T-helper 1 cell treated with Interleukin-12 subunit alpha and Interleukin-12 subunit beta and Interleukin-4 antibody, amounts not matched to agents 30 ng/mL and 1 ng/mL, for 36 hours (primary cell): Measurements from ENCODE around the gene NOD1. TPM values are rescaled to one million over a fixed set of nuclear protein-coding genes. Genes with fewer than 3 reads are reported as not detected.

Experiments used
- intact Hi-C: fragments of 100-400 bp; cut with micrococcal nuclease; formaldehyde crosslinking; loops from one replicate; pipeline ENCODE4 v1.15.1; 2024
- total RNA-seq: library from RNA; stranded (reverse); gene quantifications from 2 replicates; pipeline ENCODE4 v1.2.3, GENCODE V29; 2022

Gene NOD1
- total RNA-seq, 1 donor from 2014 or later = 23.2 TPM

- intact Hi-C loops = no loop called here
These were observed 26.9 kb downstream of the NOD1 start for GRCh38 chr7:30451539-30452279.

- intact Hi-C loops = no loop called here
These were observed 27.5 kb downstream of the NOD1 start for GRCh38 chr7:30450983-30451497.

DNA sequence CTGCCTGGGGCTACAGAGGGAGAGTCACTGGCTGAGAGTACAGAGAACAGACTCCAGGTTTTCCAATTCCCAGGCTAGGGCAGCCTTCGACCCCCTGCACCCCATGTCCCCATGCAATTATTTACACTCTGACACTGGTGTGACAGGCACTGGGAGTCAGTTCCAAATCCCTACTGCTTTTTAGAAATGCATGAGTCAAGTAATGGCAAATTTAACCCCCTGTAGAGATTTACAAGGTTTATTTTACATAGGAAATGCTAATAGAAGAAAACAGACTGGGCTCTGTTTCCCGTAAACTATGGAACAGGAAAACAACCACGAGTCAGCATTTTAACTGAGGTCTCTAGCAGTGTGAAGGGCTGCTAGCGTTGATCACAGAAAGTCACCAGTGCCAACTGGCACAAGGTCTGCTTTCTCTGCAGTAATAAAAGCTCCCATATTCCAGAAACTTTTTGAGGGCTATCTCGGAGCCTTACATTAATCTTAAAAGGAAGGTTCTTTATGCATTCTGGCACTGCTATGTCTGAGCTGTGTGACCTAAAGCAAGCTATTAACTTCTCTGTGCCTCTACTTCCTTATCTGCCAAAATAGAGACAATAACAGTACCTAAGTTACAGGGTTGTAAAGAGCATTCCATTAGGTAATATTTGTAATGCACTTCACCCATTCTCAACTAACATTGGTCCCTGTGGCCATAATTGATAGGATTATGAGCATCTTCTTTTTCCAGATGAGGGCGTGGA, 28.2 kb downstream of the NOD1 start:
- intact Hi-C loops = no loop called here

DNA sequence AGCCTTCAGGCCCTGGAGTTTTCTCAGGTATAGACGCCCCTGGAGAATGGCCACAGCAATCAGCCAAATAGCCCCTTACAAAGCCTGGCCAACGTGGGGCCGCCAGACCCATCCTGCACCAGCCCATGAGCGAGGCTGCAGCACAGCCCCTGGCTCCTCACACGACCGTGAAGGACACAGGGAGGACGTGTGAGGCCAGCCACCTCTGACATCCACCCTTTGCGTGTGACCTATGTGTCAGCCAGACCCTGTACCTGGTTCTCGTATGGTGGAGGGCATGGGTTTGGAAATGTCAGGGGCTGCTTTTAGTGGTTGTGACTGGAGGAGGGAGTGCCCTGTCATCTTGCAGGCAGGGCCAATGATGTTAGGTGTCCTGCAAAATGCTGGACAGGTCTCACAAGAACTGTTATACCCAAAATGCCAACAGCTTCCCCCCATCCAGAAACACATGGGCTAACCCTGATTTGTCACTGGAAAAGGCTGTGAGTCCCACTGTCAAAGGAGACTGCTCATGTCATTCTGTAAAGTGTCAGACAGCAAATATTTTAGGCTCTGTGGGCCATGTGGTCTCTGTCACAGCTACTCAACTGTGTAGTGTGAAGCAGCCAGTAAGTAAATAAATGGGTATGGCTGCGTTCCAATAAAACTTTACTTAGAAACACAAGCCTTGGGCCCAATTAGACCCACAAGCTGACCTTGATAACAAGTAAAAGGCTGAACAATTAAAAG, 30.0 kb downstream of the NOD1 start:
- intact Hi-C loops = loop anchor here (5.0 to 10.0 kb wide), 6 partner anchors 101 to 314 kb away; partner anchors contain the start of gene MTURN

DNA sequence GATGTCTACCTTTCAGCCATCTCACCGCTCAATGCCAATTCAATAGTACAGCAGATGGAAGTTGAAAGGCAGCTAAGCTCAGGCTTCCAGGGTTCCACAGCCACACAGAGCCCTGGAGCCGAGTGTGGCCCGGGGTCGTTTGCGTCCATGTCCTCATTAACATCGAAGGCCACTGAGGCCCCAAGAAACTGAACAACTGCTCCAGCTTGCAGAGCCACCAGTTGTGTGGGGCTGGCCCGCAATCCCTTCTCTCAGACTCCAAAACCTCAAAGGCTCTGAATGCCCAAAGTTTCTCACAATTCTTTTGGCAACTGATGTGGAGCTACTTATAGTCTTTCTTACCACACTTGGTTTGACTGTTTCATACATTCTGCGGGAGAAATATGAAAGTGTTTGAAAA, 31.1 kb downstream of the NOD1 start:
- intact Hi-C loops = loop anchor here (5.0 to 10.0 kb wide), 6 partner anchors 100 to 313 kb away; partner anchors contain the start of gene MTURN

GRCh38 chr7:30446266-30446665, 32.3 kb downstream of the NOD1 start:
- intact Hi-C loops = loop anchor here (5.0 to 10.0 kb wide), 6 partner anchors 99 to 311 kb away; partner anchors contain the start of gene MTURN

DNA sequence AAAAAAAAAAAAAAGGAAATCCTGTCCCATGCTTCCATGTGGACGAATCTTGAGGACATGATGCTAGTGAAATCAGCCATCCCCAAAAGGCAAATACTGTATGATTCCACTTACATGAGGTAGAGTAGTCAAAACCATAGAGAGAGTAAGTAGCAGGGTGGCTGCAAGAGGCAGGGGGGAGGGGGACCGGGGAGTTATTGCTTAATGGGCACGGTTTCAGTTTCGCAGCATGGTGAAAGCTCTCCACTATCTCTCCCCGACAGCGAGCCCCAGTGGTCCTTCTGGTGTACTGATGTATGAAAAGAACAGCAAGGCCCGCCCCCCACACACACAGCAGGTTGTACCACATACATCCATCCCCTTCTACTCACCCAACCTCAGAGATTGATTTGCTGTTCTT, 32.8 kb downstream of the NOD1 start:
- intact Hi-C loops = loop anchor here (5.0 to 10.0 kb wide), 6 partner anchors 98 to 311 kb away; partner anchors contain the start of gene MTURN

DNA sequence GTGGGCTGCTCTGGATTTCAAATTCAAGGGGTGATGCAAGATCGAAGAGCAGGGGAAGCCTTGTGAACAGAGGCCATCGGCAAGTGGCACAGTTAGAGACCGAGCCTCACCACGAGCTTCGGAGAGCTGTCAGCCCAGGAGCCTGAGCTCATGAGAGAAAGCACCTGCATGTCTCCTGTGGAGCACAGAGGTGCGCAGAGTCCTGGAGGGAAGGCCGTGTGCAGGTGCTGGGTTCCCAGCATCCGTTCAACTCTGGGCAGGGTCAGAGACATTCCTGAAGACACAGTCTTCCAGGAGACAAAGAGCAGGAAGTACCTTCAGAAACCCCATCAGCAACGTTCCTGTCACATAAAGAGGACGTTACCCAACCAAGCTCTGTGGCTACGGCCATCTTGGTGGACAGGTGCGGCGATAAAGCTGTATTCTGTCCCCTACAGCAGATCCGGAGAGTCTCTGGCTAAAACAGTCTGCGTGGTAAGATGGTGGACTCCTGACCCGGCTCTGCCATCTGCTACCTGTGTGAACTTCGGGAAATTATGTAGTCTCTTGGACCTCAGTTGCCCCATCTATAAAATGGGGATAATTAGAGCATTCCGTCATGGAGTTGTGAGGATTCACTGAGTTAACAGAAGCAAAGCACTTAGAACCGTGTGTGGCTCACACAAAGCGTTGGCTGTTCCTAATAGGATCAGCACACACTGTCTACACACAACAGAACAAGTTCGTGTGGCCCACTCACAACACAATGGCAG, 40.6 kb downstream of the NOD1 start:
- intact Hi-C loops = no loop called here

- intact Hi-C loops = no loop called here
These were observed 42.1 kb downstream of the NOD1 start for GRCh38 chr7:30436518-30436917.

DNA sequence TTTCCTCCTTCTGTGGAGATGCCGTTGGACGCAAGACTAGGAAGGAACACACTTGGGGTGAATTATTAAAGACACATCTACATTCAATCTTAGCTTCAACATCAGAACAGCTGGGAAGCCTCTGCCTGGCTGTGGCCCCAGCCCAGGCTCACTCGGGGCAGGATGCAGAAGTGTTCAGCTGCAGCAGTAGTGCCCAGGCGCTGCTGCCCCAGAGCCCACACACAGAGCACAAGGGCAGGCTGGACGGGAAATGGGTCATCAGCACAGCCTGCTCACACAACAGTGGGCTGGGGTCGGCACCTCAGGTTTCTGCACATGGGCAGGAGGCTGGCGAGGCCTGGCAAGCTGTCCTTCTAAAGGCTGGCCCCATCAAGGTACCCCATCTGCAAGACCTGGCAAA, 42.5 kb downstream of the NOD1 start:
- intact Hi-C loops = no loop called here

DNA sequence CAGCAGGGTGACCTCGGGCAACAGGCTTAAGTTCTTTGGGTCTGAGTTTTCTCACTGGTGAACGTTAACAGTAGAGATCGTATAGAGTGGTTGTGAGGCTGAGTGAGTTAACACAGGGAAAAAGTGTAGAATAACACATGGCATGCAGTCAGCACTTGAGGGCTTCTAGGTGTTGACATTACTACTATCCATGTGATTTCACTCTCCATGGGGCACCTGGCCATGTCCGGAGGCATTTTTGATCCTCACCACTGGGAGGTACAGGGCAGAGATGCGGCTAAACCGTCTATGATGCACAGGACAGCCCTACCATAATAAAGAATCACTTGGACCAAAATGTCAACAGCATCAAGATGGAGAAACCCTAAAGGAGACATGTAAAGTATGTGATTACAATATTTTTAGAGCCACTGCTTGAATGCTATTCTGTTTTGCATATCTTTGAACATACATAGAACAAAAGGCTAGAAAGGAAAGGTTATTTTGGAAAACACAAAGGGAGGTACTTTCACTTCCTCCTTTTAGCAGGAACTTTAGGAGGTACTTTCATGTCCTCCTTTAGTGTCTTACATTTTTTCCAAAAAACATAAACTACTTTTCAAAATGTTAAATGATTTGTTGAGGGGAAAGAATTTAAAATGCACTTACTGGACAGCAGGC, 44.3 kb downstream of the NOD1 start:
- intact Hi-C loops = no loop called here

DNA sequence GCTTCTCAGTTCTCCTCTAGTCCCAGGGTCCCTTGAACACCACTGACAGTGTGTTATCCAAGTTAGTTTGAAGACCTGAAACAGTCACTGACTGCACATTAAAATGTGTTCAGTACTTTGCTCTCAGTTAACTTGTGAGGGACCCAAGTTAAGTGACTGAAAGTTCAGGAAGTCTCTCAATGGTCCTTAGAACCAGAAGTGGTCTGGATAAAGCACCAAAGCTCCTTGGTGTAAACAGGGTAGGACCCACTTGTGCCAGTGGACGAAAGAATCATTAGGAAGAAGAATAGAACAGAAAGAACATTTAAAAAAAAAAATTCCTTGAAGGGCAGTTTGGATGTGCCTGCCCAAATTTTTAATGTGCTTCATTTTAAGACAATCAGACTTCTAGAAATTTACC, 45.1 kb downstream of the NOD1 start:
- intact Hi-C loops = no loop called here

DNA sequence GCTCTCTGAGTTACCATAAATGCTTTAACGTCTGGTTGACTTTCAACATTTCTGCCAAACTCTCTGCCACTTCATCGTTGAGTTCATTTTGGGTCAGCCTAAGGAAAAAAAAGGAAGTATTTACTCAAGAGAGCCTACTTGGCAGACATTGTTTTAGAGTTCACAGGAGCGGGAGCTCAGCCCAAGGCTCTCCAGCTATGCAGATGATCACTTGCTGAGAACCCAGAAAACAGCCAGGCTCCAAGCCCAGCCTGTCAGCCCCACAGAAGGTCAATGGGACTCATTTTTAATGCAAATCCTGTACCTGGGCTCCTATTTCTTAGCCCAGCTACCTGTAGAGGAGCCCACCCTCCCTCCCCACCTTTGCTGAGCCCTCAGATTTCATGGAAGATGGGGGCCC, 45.5 kb downstream of the NOD1 start:
- intact Hi-C loops = no loop called here

- intact Hi-C loops = no loop called here
These were observed 47.8 kb downstream of the NOD1 start for GRCh38 chr7:30430777-30431176.

DNA sequence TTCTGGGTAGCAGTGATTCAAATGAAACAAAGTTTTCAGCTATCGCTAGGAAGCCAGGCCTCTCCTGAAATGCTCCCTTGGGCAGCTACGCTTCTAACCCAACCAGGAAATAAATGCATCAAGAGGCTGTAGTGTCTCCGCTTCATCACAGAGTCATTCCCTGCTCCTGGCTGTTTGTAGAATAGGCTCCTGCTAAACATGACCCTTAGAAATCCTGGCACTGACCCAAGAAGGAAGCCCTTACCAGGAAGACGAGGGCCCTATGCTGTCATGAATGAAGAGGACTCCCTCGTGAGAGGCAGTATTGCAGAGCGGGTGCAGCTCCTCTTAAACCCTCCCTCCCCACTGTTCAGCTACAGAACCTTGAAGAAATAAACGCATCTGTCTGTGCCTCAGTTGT, 48.3 kb downstream of the NOD1 start:
- intact Hi-C loops = no loop called here

DNA sequence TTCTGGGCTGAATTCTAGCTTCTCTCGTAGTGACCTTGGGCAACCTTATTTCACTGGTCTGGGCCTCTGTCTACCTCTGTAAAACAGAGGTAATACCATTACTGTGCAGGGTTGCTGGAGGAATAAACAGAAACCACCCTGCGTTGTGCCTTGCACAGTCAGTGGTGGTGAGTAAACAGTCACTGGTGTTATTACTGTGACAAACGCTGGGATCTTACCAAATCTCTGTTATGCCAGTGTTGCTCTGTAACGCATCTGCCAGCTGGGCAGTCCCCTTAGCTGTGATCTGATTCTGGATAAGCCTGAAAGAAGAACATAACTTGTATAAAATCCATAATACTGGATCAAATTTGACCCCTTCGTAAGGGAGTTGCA, 49.4 kb downstream of the NOD1 start:
- intact Hi-C loops = no loop called here

DNA sequence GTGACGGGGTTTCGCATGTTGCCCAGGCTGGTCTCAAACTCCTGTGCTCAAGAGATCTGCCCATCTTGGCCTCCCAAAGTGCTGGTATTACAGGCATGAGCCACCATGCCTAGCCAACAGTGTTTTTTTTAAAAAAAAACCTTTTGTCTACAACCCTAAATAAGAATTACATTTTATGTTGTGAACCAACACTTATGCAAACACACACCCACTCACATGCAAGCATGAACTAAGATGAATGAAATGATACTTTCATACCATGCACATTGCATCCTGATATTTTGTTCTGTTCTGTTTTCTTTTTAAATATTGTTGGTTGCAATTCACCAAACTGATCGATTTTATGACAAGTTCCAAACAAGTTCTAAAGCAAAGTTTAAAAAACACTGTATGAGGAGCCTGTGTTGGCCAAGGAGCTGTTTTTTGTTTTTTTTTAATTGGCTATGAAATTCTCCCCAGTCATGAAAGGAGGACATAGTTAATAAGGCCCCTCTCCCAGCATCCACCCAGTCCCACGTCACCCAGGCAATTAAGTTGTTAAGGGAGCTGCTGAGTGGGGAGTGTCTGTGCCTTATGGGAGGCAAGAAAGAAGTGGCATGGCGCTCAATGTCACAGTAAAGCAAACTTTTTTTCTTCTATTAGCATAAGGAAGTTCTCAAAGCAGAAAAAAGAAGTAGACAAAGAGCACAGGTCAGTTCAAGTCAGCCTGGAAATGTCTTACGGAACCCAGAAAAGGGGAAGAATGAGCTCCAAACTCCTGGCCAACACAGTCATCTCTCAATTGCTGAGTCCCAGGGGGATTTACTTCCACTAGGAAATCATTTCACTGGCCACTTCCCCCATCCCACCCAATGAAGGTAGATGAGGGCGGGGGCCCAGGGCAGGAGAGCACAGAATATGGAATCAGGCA, 50.1 kb downstream of the NOD1 start:
- intact Hi-C loops = no loop called here

DNA sequence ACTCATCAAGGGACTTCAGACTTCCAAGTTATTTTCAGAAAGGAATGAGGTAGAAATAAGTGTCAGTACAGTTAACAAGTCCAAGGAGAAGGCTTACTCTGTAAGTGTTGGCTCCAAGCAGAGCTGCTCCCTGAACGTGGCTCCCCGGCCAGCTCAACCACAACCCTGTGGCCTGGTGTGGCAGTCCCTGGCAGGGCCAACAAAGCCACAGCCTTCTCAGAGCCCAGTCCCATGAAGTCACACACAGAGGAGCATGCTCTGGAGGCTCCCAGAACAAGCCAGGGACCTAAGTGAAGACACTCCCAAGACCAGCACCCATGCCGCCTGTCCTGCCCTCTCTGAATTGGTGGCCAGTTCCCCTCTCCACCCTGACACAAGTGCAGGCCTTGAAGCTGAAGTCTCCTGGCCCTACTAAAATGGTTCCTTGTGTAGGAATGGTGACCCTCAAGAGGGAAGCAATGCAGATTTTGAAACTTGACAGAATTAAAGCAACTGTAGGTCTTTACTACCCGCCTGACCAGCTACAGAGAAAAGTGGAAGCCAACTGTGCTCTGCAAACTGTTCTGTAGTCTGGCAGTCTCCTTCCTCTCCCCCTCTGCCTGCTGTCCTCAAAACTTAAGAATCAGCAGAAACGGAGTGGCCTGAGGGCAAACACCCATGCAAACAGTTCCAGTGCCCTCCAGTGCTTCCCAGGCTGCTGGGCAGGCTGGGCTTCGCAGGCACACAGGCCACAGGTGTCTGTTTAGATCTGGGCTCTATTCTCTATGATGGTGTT, 51.1 kb downstream of the NOD1 start:
- intact Hi-C loops = no loop called here

DNA sequence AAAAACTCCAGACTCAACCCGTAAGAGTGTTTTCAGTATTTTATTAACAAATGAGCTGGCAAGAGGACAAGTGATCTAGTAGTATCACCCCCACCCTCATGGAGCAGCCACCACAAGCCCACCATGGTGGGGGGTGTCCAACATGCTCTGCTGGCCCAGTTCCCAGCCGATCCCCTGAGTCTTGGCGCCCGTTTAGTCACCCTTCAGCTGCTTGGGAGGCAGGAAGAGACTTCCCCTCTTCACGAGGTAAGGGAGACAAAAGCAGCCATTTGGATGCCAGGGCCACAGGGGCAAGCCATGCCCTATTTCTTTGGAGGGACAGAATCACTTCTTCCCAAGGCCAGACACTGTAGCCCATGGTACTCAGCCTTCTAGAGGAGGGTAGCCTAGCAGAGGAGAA, 54.1 kb downstream of the NOD1 start:
- intact Hi-C loops = no loop called here
